NCI-H2171 (cell line): ENCODE results near the gene CIBAR2.
A peak's percentile ranks its signal among the peaks of the same experiment; 100 is the strongest.

ENCODE experiments used
- DNase-seq: peaks from one replicate; lab custom pipeline; 2025; lab: John Stamatoyannopoulos, UW

Gene CIBAR2

GRCh38 chr16:85083051-85083639, 29.1 kb downstream of the CIBAR2 start:
- DNase-seq = no peak

GRCh38 chr16:85082173-85083050, 29.9 kb downstream of the CIBAR2 start:
- no peak for DNase-seq

- no peak for DNase-seq
These were observed 30.5 kb downstream of the CIBAR2 start for GRCh38 chr16:85081765-85082164.

- peak; percentile 79 for DNase-seq
These were observed 31.2 kb downstream of the CIBAR2 start for GRCh38 chr16:85081038-85081437.

- DNase-seq = no peak
These were observed 32.3 kb downstream of the CIBAR2 start for GRCh38 chr16:85079785-85080570.

GRCh38 chr16:85078952-85079351, 33.3 kb downstream of the CIBAR2 start:
- DNase-seq = no peak

GRCh38 chr16:85078226-85078625, 34.0 kb downstream of the CIBAR2 start:
- no peak for DNase-seq

- no peak for DNase-seq
These were observed 34.6 kb downstream of the CIBAR2 start for GRCh38 chr16:85077576-85078125.

GRCh38 chr16:85077039-85077438, 35.2 kb downstream of the CIBAR2 start:
- no peak for DNase-seq

GRCh38 chr16:85075236-85075924, 36.9 kb downstream of the CIBAR2 start:
- no peak for DNase-seq

GRCh38 chr16:85074225-85074914, 37.9 kb downstream of the CIBAR2 start:
- no peak for DNase-seq

- DNase-seq = peak; percentile 17
These were observed 39.3 kb downstream of the CIBAR2 start for GRCh38 chr16:85072947-85073346.

- no peak for DNase-seq
These were observed 40.0 kb downstream of the CIBAR2 start for GRCh38 chr16:85072076-85072860.

GRCh38 chr16:85069171-85069570, 43.1 kb downstream of the CIBAR2 start:
- DNase-seq = no peak

- no peak for DNase-seq
These were observed 43.5 kb downstream of the CIBAR2 start for GRCh38 chr16:85068746-85069145.

- no peak for DNase-seq
These were observed 44.8 kb downstream of the CIBAR2 start for GRCh38 chr16:85067426-85067825.

GRCh38 chr16:85067024-85067423, 45.2 kb downstream of the CIBAR2 start:
- no peak for DNase-seq

GRCh38 chr16:85066346-85066885, 45.9 kb downstream of the CIBAR2 start:
- no peak for DNase-seq

GRCh38 chr16:85065099-85065498, 47.2 kb downstream of the CIBAR2 start:
- DNase-seq = no peak

- DNase-seq = no peak
These were observed 48.1 kb downstream of the CIBAR2 start for GRCh38 chr16:85064186-85064585.
